ENCODE measurements around the gene CEP83. TPM values are rescaled to one million over a fixed set of nuclear protein-coding genes. Genes with fewer than 3 reads are reported as not detected.

Gene CEP83, protein sequence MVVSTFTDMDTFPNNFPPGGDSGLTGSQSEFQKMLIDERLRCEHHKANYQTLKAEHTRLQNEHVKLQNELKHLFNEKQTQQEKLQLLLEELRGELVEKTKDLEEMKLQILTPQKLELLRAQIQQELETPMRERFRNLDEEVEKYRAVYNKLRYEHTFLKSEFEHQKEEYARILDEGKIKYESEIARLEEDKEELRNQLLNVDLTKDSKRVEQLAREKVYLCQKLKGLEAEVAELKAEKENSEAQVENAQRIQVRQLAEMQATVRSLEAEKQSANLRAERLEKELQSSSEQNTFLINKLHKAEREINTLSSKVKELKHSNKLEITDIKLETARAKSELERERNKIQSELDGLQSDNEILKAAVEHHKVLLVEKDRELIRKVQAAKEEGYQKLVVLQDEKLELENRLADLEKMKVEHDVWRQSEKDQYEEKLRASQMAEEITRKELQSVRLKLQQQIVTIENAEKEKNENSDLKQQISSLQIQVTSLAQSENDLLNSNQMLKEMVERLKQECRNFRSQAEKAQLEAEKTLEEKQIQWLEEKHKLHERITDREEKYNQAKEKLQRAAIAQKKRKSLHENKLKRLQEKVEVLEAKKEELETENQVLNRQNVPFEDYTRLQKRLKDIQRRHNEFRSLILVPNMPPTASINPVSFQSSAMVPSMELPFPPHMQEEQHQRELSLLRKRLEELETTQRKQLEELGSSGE
- polyA plus RNA-seq = 7.5 TPM

DNA sequence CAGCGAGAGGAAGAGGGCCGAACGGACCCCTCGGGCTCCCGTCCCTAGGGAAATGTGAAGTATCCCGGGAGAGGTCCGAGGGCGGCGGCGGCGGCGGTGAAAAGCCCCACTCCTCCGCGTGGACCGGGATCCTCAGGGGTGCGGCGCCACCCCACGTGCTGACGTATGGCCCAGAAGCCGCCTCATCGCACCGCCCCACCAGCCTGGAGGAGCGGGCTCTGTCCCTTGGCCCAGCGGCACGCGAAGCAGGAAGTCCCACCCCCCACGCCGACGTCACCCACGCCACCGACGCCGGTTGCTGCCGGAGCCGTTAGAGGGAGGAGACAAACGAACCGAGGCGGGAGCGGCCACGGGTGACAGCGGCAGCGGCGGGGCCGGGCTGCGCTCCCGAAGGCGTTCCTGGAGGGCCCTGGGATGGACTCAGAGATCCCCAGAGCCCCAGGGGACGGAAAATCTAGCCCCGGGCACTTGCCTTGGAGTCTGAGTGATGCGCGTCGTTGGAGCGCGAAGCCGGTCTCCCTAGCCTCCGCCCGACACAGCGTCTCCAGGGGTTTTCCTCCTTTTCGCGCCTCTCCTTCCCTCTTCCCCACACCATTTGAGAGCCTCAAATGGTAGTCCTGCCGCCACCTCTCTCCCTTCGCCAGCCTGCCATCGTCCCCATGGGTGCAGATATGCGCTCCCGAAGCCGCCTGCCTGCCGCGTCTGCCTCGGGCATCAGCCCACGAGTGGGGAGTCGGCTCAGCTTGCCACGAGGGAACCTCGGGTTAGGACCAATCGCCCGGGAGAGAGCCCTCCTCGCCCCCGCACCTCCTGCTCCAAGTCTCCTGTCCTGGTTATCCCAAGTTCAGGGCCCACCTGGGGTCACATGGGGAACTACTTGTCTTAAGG, at the start of gene CEP83:
CEP83 (minus strand) TSS at position 140 of the 888 bp plus-strand sequence. CDS start 47,377 bp downstream, outside the sequence.
- Mint-ChIP-seq H3K4me1 (peaks cover 13 to 17% (median 16%) of the 10 kb centered on the region in 3 donors), H3K27ac (peak within 1 kb of the TSS; percentile 83 to 95 (median 84))

DNA sequence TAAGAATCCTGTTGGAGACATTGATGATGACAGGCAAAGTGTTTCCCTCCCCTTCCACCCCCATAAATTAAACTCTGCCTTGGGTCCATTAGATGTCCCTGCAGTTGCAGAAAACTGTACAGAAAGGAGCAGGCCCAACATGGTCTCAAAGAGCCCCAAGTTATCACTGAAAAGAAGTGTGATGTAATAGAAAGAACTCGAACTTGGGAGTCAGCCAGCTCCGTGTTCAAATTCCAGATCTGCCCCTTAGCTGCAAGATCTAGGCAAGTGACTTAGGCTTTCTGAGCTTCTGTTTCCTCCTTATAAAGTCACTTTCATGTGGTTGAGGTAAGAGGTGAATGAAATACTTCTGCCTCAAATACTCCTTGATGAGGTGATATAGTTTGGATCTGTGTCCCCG, 49.6 kb upstream of the CEP83 start:
- Mint-ChIP-seq H3K36me3 (peaks cover 2% of the 10 kb centered on the region), H3K4me1 (no peaks in the 10 kb centered on the region), H3K27ac (no peak overlapping the region), H3K9me3 (no peaks in the 10 kb centered on the region), H3K4me3 (no peak overlapping the region), H3K27me3 (no peaks in the 10 kb centered on the region)

More for the DNA sequence above, at the start of gene CEP83:
- Mint-ChIP-seq H3K9me3 (peaks cover 0 to 2% (median 0%) of the 10 kb centered on the region in 3 donors), H3K4me3 (peak within 1 kb of the TSS; percentile 87 to 97 (median 96)), H3K27me3 (no peaks in the 10 kb centered on the region), H3K36me3 (no peaks in the 10 kb centered on the region)

- Mint-ChIP-seq H3K9me3 (peaks cover 0 to 5% (median 4%) of the 10 kb centered on the region in 3 donors), H3K4me3 (no peak overlapping the region), H3K27ac (no peak overlapping the region), H3K27me3 (no peaks in the 10 kb centered on the region), H3K4me1 (no peaks in the 10 kb centered on the region), H3K36me3 (peaks cover 2% of the 10 kb centered on the region)
Measured at GRCh38 chr12:94507455-94507854, 47.8 kb upstream of the CEP83 start.

- Mint-ChIP-seq H3K36me3 (peaks cover 2% of the 10 kb centered on the region), H3K9me3 (peaks cover 6 to 11% (median 9%) of the 10 kb centered on the region in 3 donors), H3K4me1 (no peaks in the 10 kb centered on the region), H3K27me3 (peaks cover 2% of the 10 kb centered on the region), H3K27ac (peak overlapping the region in 1 of 3 donors; percentile 9), H3K4me3 (no peak overlapping the region)
Measured at GRCh38 chr12:94504386-94504785, 44.7 kb upstream of the CEP83 start.

GRCh38 chr12:94503619-94504018, 44.0 kb upstream of the CEP83 start:
- H3K36me3 Mint-ChIP-seq = peaks cover 2% of the 10 kb centered on the region
- peaks cover 6 to 14% (median 10%) of the 10 kb centered on the region in 3 donors for H3K9me3 Mint-ChIP-seq
- no peaks in the 10 kb centered on the region for H3K4me1 Mint-ChIP-seq
- H3K4me3 Mint-ChIP-seq = no peak overlapping the region
- H3K27me3 Mint-ChIP-seq = peaks cover 2% of the 10 kb centered on the region
- peak overlapping the region in 1 of 3 donors; percentile 63 for H3K27ac Mint-ChIP-seq

DNA sequence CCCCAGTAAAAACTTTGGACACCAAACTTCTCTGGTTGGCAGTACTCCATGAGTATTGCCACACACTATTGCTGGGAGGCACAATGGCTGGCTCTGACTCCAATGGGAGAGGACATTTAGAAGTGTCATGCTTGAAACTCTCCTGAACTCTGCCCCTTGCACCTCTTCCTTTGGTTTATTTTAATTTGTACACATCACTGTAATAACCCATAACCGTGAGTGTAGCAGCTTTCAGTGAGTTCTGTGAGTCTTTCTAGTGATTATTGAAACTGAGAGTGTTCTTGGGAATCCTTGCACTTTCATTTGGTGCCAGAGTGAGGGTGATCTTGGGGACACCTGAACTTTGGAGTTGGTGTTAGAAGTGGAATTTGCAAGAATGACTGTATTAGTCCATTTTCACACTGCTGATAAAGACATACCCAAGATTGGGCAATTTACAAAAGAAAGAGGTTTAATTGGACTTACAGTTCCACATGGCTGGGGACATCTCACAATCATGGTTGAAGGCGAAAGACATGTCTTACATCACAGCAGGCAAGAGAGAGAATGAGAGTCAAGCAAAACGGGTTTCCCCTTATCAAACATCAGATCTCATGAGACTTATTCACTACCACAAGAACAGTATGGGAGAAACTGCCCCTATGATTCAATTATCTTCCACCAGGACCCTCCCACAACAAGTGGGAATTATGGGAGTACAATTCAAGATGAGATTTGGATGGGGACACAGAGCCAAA, 41.3 kb upstream of the CEP83 start:
- peaks cover 6 to 18% (median 14%) of the 10 kb centered on the region in 3 donors for H3K9me3 Mint-ChIP-seq
- no peaks in the 10 kb centered on the region for H3K4me1 Mint-ChIP-seq
- H3K4me3 Mint-ChIP-seq = no peak overlapping the region
- no peak overlapping the region for H3K27ac Mint-ChIP-seq
- no peaks in the 10 kb centered on the region for H3K36me3 Mint-ChIP-seq
- H3K27me3 Mint-ChIP-seq = peaks cover 2% of the 10 kb centered on the region

DNA sequence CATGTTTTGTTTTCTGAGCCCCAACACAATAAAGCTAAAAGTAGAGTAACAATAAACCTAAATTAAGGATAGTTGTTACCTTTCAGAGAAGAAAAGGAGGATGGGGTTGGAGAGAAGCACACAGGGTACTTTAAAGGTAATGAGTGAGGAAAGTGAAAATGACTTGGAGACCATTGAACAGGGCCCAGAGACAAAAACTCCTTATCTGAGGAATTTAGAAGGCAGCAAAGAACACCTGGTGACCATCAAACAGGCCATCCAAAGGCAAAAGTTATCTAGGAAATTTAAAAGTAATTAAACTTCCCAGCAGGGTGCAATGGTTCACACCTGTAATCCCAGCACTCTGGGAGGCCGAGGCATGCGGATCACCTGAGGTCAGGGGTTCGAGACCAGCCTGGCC, 39.0 kb upstream of the CEP83 start:
- peaks cover 2% of the 10 kb centered on the region for H3K27me3 Mint-ChIP-seq
- H3K4me1 Mint-ChIP-seq = no peaks in the 10 kb centered on the region
- H3K36me3 Mint-ChIP-seq = no peaks in the 10 kb centered on the region
- H3K9me3 Mint-ChIP-seq = peaks cover 6 to 18% (median 14%) of the 10 kb centered on the region in 3 donors
- H3K27ac Mint-ChIP-seq = no peak overlapping the region
- H3K4me3 Mint-ChIP-seq = no peak overlapping the region

GRCh38 chr12:94498073-94498472, 38.4 kb upstream of the CEP83 start:
- Mint-ChIP-seq H3K9me3 (peaks cover 6 to 15% (median 14%) of the 10 kb centered on the region in 3 donors), H3K27ac (no peak overlapping the region), H3K4me1 (no peaks in the 10 kb centered on the region), H3K36me3 (no peaks in the 10 kb centered on the region), H3K4me3 (no peak overlapping the region), H3K27me3 (peaks cover 2% of the 10 kb centered on the region)

DNA sequence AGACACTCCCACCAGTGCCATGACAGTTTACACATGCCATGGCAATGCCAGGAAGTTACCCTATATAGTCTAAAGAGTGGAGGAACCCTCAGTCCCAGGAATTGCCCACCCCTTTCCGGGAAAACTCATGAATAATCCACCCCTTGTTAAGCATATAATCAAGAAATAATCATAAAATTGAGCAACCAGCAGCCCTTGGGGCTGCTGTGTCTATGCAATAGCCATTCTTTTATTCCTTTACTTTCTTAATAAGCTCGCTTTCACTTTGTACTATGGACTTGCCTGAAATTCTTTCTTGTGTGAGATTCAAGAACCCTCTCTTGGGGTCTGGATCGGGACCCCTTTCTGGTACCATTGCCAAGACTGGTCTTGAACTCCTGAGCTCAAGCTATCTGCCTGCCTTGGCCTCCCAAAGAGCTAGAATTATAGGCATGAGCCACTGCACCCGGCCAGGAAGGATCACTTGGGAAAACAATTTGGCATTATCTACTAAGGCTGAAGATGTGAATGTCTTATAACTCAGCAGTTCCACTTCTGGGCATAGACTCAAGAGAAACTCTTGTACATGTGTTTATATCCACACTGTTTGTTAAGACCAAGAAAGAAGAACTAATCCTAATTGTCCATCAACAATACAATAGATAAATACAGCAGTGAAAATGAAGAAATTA, 35.9 kb upstream of the CEP83 start:
- H3K4me1 Mint-ChIP-seq = no peaks in the 10 kb centered on the region
- peaks cover 0 to 9% (median 4%) of the 10 kb centered on the region in 3 donors for H3K9me3 Mint-ChIP-seq
- H3K27ac Mint-ChIP-seq = no peak overlapping the region
- H3K27me3 Mint-ChIP-seq = no peaks in the 10 kb centered on the region
- H3K36me3 Mint-ChIP-seq = no peaks in the 10 kb centered on the region
- no peak overlapping the region for H3K4me3 Mint-ChIP-seq

DNA sequence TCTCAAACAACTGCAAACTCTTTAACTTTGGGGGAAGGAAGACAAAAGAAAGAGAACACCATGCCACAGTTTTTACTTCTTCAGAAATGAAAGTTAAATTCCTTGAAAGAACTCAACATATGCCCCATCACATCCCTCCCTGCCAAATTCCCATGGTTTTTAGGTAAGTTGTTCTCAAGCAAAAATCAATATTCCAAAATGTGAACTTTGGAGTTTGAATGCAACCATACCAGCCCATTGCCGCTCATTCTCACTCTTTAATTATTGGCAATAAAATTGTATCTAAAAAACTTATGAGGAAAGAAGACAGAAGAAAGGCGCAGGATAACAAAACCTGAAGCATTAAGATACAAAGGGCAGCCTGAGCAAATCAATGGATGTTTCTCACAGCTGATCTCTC, 31.8 kb upstream of the CEP83 start:
- peaks cover 13 to 16% (median 15%) of the 10 kb centered on the region in 3 donors for H3K4me1 Mint-ChIP-seq
- H3K4me3 Mint-ChIP-seq = no peak overlapping the region
- no peaks in the 10 kb centered on the region for H3K9me3 Mint-ChIP-seq
- H3K27ac Mint-ChIP-seq = no peak overlapping the region
- no peaks in the 10 kb centered on the region for H3K27me3 Mint-ChIP-seq
- no peaks in the 10 kb centered on the region for H3K36me3 Mint-ChIP-seq

DNA sequence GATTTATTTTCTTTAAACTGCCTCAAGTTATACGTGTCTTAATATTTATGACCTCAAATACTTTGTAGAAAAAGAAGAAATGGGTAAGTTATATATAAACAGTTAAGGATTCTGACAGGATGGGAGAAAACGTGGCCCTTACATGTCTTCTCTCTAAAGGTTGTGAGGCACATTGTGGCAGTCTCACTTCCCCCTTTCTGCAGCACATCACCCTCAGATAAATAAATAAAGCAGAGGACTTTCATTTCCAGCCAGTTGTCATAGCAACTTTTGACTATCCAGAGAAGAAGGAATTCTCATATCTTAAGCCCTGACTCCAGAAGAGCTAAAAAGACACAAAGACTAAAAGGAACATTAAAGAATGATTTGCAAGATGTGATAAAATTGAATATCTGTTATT, 28.8 kb upstream of the CEP83 start:
- no peaks in the 10 kb centered on the region for H3K27me3 Mint-ChIP-seq
- H3K36me3 Mint-ChIP-seq = no peaks in the 10 kb centered on the region
- peak overlapping the region in 2 of 4 donors; percentile 4 to 30 for H3K4me3 Mint-ChIP-seq
- peak overlapping the region; percentile 3 to 29 (median 5) for H3K27ac Mint-ChIP-seq
- no peaks in the 10 kb centered on the region for H3K9me3 Mint-ChIP-seq
- peaks cover 13 to 16% (median 15%) of the 10 kb centered on the region in 3 donors for H3K4me1 Mint-ChIP-seq

- Mint-ChIP-seq H3K27ac (no peak overlapping the region), H3K4me1 (no peaks in the 10 kb centered on the region), H3K36me3 (no peaks in the 10 kb centered on the region), H3K9me3 (no peaks in the 10 kb centered on the region), H3K27me3 (no peaks in the 10 kb centered on the region), H3K4me3 (no peak overlapping the region)
Measured at GRCh38 chr12:94481734-94482133, 22.1 kb upstream of the CEP83 start.

DNA sequence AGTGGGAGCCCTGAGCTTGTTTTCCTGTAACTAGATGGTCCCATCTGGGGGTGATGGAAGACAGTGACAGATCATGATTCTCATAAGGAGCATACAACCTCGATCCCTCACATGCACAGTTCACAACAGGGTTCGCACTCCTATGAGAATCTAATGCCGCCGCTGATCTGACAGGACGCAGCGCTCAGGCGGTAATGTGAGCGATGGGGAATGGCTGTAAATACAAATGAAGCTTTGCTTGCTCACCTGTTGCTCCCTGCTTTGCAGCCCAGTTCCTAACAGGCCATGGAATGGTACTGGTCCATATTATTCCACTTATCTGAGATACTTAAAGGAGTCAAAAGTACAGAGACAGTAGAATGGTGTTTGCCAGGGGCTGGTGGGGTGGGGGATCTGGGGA, 9.9 kb upstream of the CEP83 start:
- H3K36me3 Mint-ChIP-seq = peaks cover 1% of the 10 kb centered on the region
- no peak overlapping the region for H3K4me3 Mint-ChIP-seq
- H3K9me3 Mint-ChIP-seq = no peaks in the 10 kb centered on the region
- peaks cover 0 to 2% (median 0%) of the 10 kb centered on the region in 3 donors for H3K4me1 Mint-ChIP-seq
- H3K27ac Mint-ChIP-seq = no peak overlapping the region
- no peaks in the 10 kb centered on the region for H3K27me3 Mint-ChIP-seq

GRCh38 chr12:94460616-94460959, 921 bp upstream of the CEP83 start:
- peaks cover 0 to 2% (median 0%) of the 10 kb centered on the region in 3 donors for H3K9me3 Mint-ChIP-seq
- H3K27me3 Mint-ChIP-seq = no peaks in the 10 kb centered on the region
- H3K4me1 Mint-ChIP-seq = peaks cover 13 to 17% (median 16%) of the 10 kb centered on the region in 3 donors
- H3K36me3 Mint-ChIP-seq = no peaks in the 10 kb centered on the region
- peak overlapping the region; percentile 83 to 95 (median 84) for H3K27ac Mint-ChIP-seq
- peak overlapping the region; percentile 87 to 97 (median 96) for H3K4me3 Mint-ChIP-seq

All from IgD-negative memory B cell (primary cell).